Measurements from ENCODE around the gene CST7.

- TF ChIP-seq, protein P1, sequence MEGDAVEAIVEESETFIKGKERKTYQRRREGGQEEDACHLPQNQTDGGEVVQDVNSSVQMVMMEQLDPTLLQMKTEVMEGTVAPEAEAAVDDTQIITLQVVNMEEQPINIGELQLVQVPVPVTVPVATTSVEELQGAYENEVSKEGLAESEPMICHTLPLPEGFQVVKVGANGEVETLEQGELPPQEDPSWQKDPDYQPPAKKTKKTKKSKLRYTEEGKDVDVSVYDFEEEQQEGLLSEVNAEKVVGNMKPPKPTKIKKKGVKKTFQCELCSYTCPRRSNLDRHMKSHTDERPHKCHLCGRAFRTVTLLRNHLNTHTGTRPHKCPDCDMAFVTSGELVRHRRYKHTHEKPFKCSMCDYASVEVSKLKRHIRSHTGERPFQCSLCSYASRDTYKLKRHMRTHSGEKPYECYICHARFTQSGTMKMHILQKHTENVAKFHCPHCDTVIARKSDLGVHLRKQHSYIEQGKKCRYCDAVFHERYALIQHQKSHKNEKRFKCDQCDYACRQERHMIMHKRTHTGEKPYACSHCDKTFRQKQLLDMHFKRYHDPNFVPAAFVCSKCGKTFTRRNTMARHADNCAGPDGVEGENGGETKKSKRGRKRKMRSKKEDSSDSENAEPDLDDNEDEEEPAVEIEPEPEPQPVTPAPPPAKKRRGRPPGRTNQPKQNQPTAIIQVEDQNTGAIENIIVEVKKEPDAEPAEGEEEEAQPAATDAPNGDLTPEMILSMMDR (IDR thresholded peaks at IDR 0.05) = no peak
- no peak for TF ChIP-seq POLR2A (IDR thresholded peaks at IDR 0.05)
- TF ChIP-seq POLR2AphosphoS5 (IDR thresholded peaks at IDR 0.05) = no peak
Measured at GRCh38 chr20:24964506-24964840, 15.4 kb downstream of the CST7 start.

Measured in breast epithelium (tissue), 3 donors.